GM21528 (cell line): Measurements from ENCODE around the gene GRAPL.
"Not testable (repeated sequence)": the region's sequence is repeated elsewhere in the genome, so short reads cannot be mapped to it uniquely, and the experiment has no call there.

Experiments
- ATAC-seq: cut with Tn5 transposase; IDR thresholded peaks from one replicate; pipeline ENCODE4 v1.9.1; 2021; ENCODE audit warnings: mild to moderate bottlenecking, moderate library complexity; ENCODE audit not compliant: unreplicated experiment, low FRiP score

Gene GRAPL

DNA sequence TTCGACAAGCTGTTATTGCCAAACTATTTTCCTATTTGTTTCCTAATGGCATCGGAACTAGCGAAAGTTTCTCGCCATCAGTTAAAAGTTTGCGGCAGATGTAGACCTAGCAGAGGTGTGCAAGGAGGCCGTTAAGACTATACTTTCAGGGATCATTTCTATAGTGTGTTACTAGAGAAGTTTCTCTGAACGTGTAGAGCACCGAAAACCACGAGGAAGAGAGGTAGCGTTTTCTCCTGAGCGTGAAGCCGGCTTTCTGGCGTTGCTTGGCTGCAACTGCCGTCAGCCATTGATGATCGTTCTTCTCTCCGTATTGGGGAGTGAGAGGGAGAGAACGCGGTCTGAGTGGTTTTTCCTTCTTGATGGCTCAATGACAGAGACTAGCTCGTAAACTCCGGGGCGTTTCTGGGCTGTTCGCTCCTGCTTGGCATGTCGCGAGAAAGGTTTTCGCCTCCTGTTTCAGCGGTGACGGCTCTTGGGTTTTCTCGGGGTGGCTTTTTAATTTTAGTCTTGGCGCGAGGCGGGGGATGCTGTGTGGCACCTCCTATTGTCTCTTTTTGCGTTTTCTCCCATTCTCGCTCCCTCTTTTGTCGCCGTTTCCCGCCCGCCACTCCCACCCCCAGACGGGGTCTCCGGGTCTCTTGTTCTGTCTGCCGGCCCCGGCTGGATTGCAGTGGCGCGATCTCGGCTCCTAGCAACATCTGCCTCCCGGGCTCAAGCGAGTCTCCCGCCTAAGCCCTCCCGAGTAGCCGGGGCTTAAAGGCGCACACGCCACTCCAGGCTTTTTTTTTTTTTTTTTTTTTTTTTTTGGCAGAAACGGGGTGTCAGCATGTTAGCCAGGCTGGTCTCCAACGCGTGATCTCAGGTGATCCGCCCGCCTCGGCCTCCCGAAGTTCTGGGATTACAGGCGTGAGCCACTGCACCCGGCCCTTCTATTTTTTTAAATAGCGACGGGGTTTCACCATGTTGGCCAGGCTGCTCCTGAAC lies 60.8 kb downstream of the GRAPL start:
- ATAC-seq = peak; percentile 51

DNA sequence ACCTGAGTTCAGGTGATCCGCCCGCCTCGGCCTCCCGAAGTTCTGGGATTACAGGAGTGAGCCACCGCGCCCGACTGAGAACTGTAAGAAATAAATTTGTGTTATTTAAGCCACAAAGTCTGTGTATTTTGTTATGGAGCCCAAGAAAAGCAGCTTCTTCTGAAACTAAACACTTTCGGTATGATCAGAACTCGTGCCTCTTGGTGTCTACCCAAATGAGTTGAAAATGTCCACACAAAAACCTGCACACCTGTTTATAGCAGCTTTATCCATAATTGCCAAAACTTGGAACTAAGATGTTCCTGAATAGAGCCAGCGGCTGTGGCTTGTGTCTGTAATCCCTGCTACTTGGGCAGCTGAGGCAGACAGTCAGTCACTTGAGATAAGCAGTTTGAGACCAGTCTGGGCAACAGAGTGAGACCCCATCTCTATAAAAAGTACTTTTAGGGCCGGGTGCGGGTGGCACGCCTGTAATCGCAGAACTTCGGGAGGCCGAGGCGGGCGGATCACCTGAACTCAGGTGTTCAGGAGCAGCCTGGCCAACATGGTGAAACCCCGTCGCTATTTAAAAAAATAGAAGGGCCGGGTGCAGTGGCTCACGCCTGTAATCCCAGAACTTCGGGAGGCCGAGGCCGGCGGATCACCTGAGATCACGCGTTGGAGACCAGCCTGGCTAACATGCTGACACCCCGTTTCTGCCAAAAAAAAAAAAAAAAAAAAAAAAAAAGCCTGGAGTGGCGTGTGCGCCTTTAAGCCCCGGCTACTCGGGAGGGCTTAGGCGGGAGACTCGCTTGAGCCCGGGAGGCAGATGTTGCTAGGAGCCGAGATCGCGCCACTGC lies 61.7 kb downstream of the GRAPL start:
- peak; percentile 64 for ATAC-seq

GRCh38 chr17:19189781-19190405 lies 62.5 kb downstream of the GRAPL start:
- not testable (repeated sequence) for ATAC-seq

- ATAC-seq = peak; percentile 79
These were observed 69.2 kb downstream of the GRAPL start for GRCh38 chr17:19196382-19197204.

GRCh38 chr17:19202448-19202847 lies 75.1 kb downstream of the GRAPL start:
- ATAC-seq = not testable (repeated sequence)

GRCh38 chr17:19203429-19203828 lies 76.0 kb downstream of the GRAPL start:
- ATAC-seq = not testable (repeated sequence)
